Activated CD8-positive, alpha-beta T cell treated with anti-CD3 and anti-CD28 coated beads for 36 hours (primary cell): ENCODE results near the gene MSANTD1. TPM values are rescaled to one million over a fixed set of nuclear protein-coding genes. Genes with fewer than 3 reads are reported as not detected.

Experiments used
- ATAC-seq: fragments of 200-7000 bp; cut with Tn5 transposase; one replicate; pipeline ENCODE4 v1.10.0; 2021; ENCODE audit warnings: mild to moderate bottlenecking, moderate library complexity
- CTCF ChIA-PET: fragments of 350-600 bp; sonication (Branson Sonifier 250); formaldehyde crosslinking; loops from one replicate; lab custom pipeline; 2021; ENCODE audit warnings: antibody characterized with exemption; lab: Charles Lee
- POLR2A ChIA-PET: fragments of 350-600 bp; sonication (Branson Sonifier 250); formaldehyde crosslinking; loops from one replicate; lab custom pipeline; 2021; ENCODE audit warnings: antibody characterized with exemption; lab: Charles Lee
- DNase-seq: peaks from one replicate; pipeline ENCODE4 v3.0.0-alpha.2; 2020
- H3K27ac Mint-ChIP-seq: one replicate; pipeline ENCODE4 v1.8.0; 2021; ENCODE audit warnings: mild to moderate bottlenecking, mixed read lengths
- H3K27me3 Mint-ChIP-seq: one replicate; pipeline ENCODE4 v1.8.0; 2021; ENCODE audit warnings: mixed read lengths
- H3K36me3 Mint-ChIP-seq: one replicate; pipeline ENCODE4 v1.8.0; 2021; ENCODE audit warnings: low read depth, mixed read lengths
- H3K4me1 Mint-ChIP-seq: one replicate; pipeline ENCODE4 v1.8.0; 2021; ENCODE audit warnings: low read depth, mixed read lengths
- H3K4me3 Mint-ChIP-seq: one replicate; pipeline ENCODE4 v1.8.0; 2021; ENCODE audit warnings: mild to moderate bottlenecking, moderate library complexity, mixed read lengths
- H3K9me3 Mint-ChIP-seq: one replicate; pipeline ENCODE4 v1.8.0; 2021; ENCODE audit warnings: mixed read lengths
- intact Hi-C: fragments of 100-400 bp; cut with micrococcal nuclease; formaldehyde crosslinking; loops from one replicate; pipeline ENCODE4 v1.10.0; 2022
- total RNA-seq, 2 experiments: library from RNA; stranded (reverse); gene quantifications; one replicate each; pipeline ENCODE4 v1.2.3, GENCODE V29; 2021
- TF ChIP-seq, protein P1 (sequence below): fragments of 200-600 bp; IDR thresholded peaks from one replicate; pipeline ENCODE4 v1.8.0; 2022; ENCODE audit warnings: antibody characterized with exemption, mild to moderate bottlenecking

Gene MSANTD1
- total RNA-seq, 2 experiments from 2014 or later: 0.43 TPM

- CTCF ChIA-PET: interaction anchor here (0.7 kb wide), 1 partner anchor 9 kb away, joined by 3 read pairs; no protein-coding TSS in a partner anchor
- peaks cover 40% of the 10 kb centered on the region for H3K36me3 Mint-ChIP-seq
- no peaks in the 10 kb centered on the region for H3K9me3 Mint-ChIP-seq
Observed at GRCh38 chr4:3207531-3208037, 41.4 kb upstream of the MSANTD1 start.

DNA sequence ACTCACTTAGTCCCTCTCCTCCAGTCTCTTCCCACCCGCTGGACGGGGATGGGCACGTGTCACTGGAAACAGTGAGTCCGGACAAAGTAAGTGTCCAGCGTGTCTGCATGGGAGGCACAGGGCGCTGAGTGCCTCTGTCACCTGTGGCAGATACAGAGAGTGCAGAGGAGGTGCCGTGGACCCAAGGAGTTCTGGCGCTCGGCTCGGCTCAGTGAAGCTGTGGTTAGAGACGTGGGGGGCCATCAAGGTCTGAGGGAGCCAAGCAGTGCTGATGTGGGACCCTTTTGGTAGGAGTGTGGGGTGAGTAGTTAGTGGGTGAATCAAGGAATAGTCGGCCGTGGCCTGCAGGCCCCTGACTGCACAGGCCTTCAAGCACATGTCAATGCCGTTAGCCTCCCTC lies 40.1 kb upstream of the MSANTD1 start:
- Mint-ChIP-seq H3K27me3 (no peaks in the 10 kb centered on the region), H3K4me1 (peaks cover 4% of the 10 kb centered on the region), H3K27ac (no peak overlapping the region), H3K9me3 (no peaks in the 10 kb centered on the region), H3K36me3 (peaks cover 39% of the 10 kb centered on the region), H3K4me3 (no peak overlapping the region)
- POLR2A ChIA-PET: no interaction called here
- ATAC-seq: no peak
- no peak for DNase-seq
- CTCF ChIA-PET: no interaction called here
- intact Hi-C loops: no loop called here
- TF ChIP-seq, protein P1, sequence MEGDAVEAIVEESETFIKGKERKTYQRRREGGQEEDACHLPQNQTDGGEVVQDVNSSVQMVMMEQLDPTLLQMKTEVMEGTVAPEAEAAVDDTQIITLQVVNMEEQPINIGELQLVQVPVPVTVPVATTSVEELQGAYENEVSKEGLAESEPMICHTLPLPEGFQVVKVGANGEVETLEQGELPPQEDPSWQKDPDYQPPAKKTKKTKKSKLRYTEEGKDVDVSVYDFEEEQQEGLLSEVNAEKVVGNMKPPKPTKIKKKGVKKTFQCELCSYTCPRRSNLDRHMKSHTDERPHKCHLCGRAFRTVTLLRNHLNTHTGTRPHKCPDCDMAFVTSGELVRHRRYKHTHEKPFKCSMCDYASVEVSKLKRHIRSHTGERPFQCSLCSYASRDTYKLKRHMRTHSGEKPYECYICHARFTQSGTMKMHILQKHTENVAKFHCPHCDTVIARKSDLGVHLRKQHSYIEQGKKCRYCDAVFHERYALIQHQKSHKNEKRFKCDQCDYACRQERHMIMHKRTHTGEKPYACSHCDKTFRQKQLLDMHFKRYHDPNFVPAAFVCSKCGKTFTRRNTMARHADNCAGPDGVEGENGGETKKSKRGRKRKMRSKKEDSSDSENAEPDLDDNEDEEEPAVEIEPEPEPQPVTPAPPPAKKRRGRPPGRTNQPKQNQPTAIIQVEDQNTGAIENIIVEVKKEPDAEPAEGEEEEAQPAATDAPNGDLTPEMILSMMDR: no peak

More at GRCh38 chr4:3207531-3208037, 41.4 kb upstream of the MSANTD1 start:
- POLR2A ChIA-PET: no interaction called here
- intact Hi-C loops: no loop called here
- H3K27me3 Mint-ChIP-seq: no peaks in the 10 kb centered on the region
- DNase-seq: no peak
- TF ChIP-seq, protein P1: no peak
- H3K4me3 Mint-ChIP-seq: no peak overlapping the region
- no peak overlapping the region for H3K27ac Mint-ChIP-seq
- H3K4me1 Mint-ChIP-seq: peaks cover 17% of the 10 kb centered on the region
- ATAC-seq: no peak

DNA sequence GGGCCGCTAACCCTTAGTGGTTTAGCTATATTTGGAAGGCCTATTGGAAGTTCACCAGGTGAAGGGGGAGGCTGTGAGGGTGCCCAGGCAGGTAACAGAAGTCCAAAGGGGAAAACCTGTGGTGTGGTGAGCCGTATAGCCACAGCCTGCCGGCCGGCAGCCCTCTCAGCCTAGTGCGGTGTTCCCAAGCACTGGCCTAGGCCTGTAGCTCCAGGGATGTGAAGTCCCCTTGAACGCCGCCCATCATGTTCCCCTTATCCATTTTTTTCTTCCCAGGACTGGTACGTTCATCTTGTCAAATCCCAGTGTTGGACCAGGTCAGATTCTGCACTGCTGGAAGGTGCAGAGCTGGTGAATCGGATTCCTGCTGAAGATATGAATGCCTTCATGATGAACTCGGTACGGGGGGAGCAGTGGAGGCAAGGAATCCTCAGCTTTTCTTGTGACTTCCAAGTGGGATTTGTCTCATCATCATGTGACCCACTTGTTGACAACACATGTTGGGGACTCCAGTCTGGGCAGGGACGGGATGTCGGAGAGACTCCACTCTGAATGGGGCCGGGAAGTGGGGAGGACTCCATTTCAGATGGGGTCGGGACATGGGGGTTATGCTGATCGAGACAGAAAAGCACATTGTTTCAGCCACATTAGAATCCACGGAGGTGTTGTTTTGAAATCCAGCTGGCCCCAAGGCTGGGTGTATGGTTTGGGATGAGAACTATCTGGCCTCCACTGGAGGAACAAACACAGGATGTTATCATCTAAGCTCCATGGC lies 39.2 kb upstream of the MSANTD1 start:
- TF ChIP-seq, protein P1: no peak
- CTCF ChIA-PET: no interaction called here
- Mint-ChIP-seq H3K27me3 (no peaks in the 10 kb centered on the region), H3K36me3 (peaks cover 37% of the 10 kb centered on the region), H3K4me1 (no peaks in the 10 kb centered on the region), H3K27ac (no peak overlapping the region), H3K9me3 (no peaks in the 10 kb centered on the region), H3K4me3 (no peak overlapping the region)
- intact Hi-C loops: no loop called here
- ATAC-seq (no peak), DNase-seq (no peak)
- POLR2A ChIA-PET: no interaction called here

GRCh38 chr4:3210467-3210866 lies 38.5 kb upstream of the MSANTD1 start:
- no peaks in the 10 kb centered on the region for H3K9me3 Mint-ChIP-seq
- intact Hi-C loops: no loop called here
- ChIA-PET CTCF (interaction anchor here (0.8 to 2.2 kb wide), 2 partner anchors 8 to 270 kb away, joined by 4 to 10 read pairs; no protein-coding TSS in a partner anchor), POLR2A (no interaction called here)
- ATAC-seq (no peak), DNase-seq (no peak)
- no peak overlapping the region for H3K27ac Mint-ChIP-seq
- H3K4me1 Mint-ChIP-seq: no peaks in the 10 kb centered on the region
- H3K36me3 Mint-ChIP-seq: peaks cover 37% of the 10 kb centered on the region
- H3K27me3 Mint-ChIP-seq: no peaks in the 10 kb centered on the region
- H3K4me3 Mint-ChIP-seq: no peak overlapping the region
- TF ChIP-seq, protein P1: no peak

DNA sequence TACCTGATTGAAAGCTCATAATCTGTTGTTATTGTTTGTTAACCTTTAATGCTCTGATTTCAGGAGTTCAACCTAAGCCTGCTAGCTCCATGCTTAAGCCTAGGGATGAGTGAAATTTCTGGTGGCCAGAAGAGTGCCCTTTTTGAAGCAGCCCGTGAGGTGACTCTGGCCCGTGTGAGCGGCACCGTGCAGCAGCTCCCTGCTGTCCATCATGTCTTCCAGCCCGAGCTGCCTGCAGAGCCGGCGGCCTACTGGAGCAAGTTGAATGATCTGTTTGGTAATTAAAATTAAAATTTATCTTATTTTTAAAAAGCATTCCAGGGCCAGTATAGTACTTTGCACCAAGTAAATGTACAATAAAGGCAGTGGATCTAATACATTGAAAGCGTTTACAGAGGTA lies 37.1 kb upstream of the MSANTD1 start:
- ATAC-seq (no peak), DNase-seq (no peak)
- peaks cover 38% of the 10 kb centered on the region for H3K36me3 Mint-ChIP-seq
- no peaks in the 10 kb centered on the region for H3K9me3 Mint-ChIP-seq
- H3K27ac Mint-ChIP-seq: no peak overlapping the region
- H3K4me1 Mint-ChIP-seq: no peaks in the 10 kb centered on the region
- POLR2A ChIA-PET: no interaction called here
- intact Hi-C loops: no loop called here
- no peaks in the 10 kb centered on the region for H3K27me3 Mint-ChIP-seq
- TF ChIP-seq, protein P1: no peak
- H3K4me3 Mint-ChIP-seq: no peak overlapping the region
- CTCF ChIA-PET: interaction anchor here (2.2 kb wide), 1 partner anchor 269 kb away, joined by 10 read pairs; no protein-coding TSS in a partner anchor
